Gastrocnemius medialis (tissue), 4 donors: Measurements from ENCODE around the gene ASB1. TPM values are rescaled to one million over a fixed set of nuclear protein-coding genes. Genes with fewer than 3 reads are reported as not detected.

Source experiments
- ATAC-seq, 2 donors: fragments of 150-250 bp; one replicate each; pipeline ENCODE4 v1.9.1; 2016
- DNase-seq, 2 donors: peaks; one replicate each; pipeline ENCODE4 v3.0.0-alpha.2; 2019
- H3K27ac ChIP-seq, 4 donors: fragments of 200-600 bp; sonication (generic); 1 replicate in 1 of 4; 2 replicates in 3 of 4; pipeline ENCODE4 v1.5.1; 2016 to 2018; ENCODE audit warnings: mild to moderate bottlenecking in 2 of 4, moderate library complexity in 1 of 4
- H3K27me3 ChIP-seq, 3 donors: fragments of 200-600 bp; sonication (generic) in 2 of 3; 1 replicate in 1 of 3; 2 replicates in 2 of 3; pipeline versions ENCODE4 v1.5.1 to v1.6.0; 2016 to 2019; ENCODE audit warnings: mild to moderate bottlenecking in 1 of 3, moderate library complexity in 1 of 3
- H3K36me3 ChIP-seq, 2 donors: fragments of 200-600 bp; sonication (generic) in 1 of 2; one replicate each; pipeline ENCODE4 v1.5.1; 2017 to 2018
- H3K4me1 ChIP-seq, 2 donors: fragments of 200-600 bp; sonication (generic) in 1 of 2; one replicate each; pipeline ENCODE4 v1.5.1; 2016 to 2017; ENCODE audit warnings: mild to moderate bottlenecking in 2 of 2
- H3K4me3 ChIP-seq, 4 donors: fragments of 200-600 bp; sonication (generic) in 3 of 4; 1 replicate in 1 of 4; 2 replicates in 3 of 4; pipeline ENCODE4 v1.5.1; 2016 to 2019; ENCODE audit warnings: mild to moderate bottlenecking in 2 of 4
- H3K9me3 ChIP-seq, 3 donors: fragments of 200-600 bp; sonication (generic) in 2 of 3; 1 replicate in 1 of 3; 2 replicates in 2 of 3; pipeline ENCODE4 v1.5.1; 2016 to 2019
- CTCF ChIP-seq, 5 experiments: fragments of 450-650 bp in 3 of 5; fragments of 200-600 bp in 2 of 5; sonication (generic) in 2 of 5; IDR thresholded peaks in 4 of 5; conservative IDR thresholded peaks in 1 of 5; 1 replicate in 4 of 5; 2 replicates in 1 of 5; pipeline ENCODE4 v1.5.1; 2016 to 2019; ENCODE audit warnings: antibody characterized with exemption in 5 of 5, mild to moderate bottlenecking in 3 of 5, moderate library complexity in 3 of 5
- POLR2A ChIP-seq, 2 donors: fragments of 450-650 bp; IDR thresholded peaks; one replicate each; pipeline ENCODE4 v1.6.1; 2017; ENCODE audit warnings: antibody characterized with exemption in 2 of 2, mild to moderate bottlenecking in 2 of 2, moderate library complexity in 2 of 2
- in situ Hi-C, 4 donors: fragments of 200-750 bp; cut with MboI; loops; one replicate each; pipeline versions ENCODE4 v1.15.0 to v1.8.0; 2017; ENCODE audit warnings: low sequenced_read_pairs in 4 of 4
- intact Hi-C: fragments of 100-400 bp; cut with DNase I; formaldehyde crosslinking; loops from one replicate; pipeline ENCODE4 v1.15.1; 2023; ENCODE audit warnings: low total_unique reads
- total RNA-seq, 4 donors: library from RNA; depleted of rRNA; stranded (reverse); fragments of >200 nt; gene quantifications; one replicate each; pipeline versions ENCODE4 v1.1.0 to v1.2.3, GENCODE V29; 2016

Gene ASB1
- total RNA-seq, 4 donors from 2014 or later: 17.1 to 33.6 (median 26.3) TPM

- TF ChIP-seq POLR2A (IDR thresholded peaks at IDR 0.05): no peak
- TF ChIP-seq CTCF (IDR thresholded peaks at IDR 0.05 in 4 of 5, conservative IDR thresholded peaks at IDR 0.05 in 1 of 5): no peak
- Histone ChIP-seq H3K4me1 (peaks cover 13 to 14% of the 10 kb centered on the region in 2 donors), H3K9me3 (no peaks in the 10 kb centered on the region), H3K27ac (peak overlapping the region in 1 of 4 donors; percentile 4), H3K4me3 (no peak overlapping the region), H3K27me3 (no peaks in the 10 kb centered on the region), H3K36me3 (no peaks in the 10 kb centered on the region)
- in situ Hi-C loops (no loop called here), intact Hi-C loops (no loop called here)
- ATAC-seq (no peak), DNase-seq (no peak)
These were observed 8.3 kb upstream of the ASB1 start for GRCh38 chr2:238418196-238418998.

DNA sequence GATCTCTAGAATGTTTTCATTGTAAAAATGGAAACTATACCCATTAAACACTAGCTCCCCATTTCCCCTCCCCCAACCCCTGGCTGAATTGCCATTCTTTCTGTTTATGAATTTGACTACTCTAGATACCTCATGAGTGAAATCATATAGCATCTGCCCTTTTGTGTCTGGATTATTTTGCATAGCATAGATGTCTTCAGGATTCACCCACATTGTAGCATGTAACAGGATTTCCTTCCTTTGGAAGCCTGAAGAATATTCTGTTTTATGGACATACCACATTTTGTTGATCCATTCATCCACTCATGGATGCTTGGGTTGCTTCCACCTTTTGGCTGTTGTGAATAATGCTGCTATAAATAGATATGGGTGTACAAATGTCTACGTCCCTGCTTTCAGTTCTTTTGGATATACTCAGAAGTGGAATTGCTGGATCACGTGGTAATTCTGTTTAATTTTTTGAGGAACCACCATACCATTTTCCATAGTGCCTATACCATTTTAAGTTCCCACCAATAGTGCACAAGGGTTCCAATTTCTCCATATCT lies 7.7 kb upstream of the ASB1 start:
- Histone ChIP-seq H3K9me3 (no peaks in the 10 kb centered on the region), H3K4me3 (no peak overlapping the region), H3K27me3 (no peaks in the 10 kb centered on the region), H3K36me3 (no peaks in the 10 kb centered on the region), H3K4me1 (peaks cover 13 to 14% of the 10 kb centered on the region in 2 donors), H3K27ac (peak overlapping the region in 1 of 4 donors; percentile 4)
- ATAC-seq (peak in 1 of 2 donors; percentile 34), DNase-seq (no peak)
- in situ Hi-C loops (no loop called here), intact Hi-C loops (no loop called here)
- no peak for TF ChIP-seq POLR2A (IDR thresholded peaks at IDR 0.05)
- TF ChIP-seq CTCF (IDR thresholded peaks at IDR 0.05 in 4 of 5, conservative IDR thresholded peaks at IDR 0.05 in 1 of 5): no peak

- H3K4me1 ChIP-seq: peaks cover 13 to 14% of the 10 kb centered on the region in 2 donors
- H3K27me3 ChIP-seq: no peaks in the 10 kb centered on the region
- no peak for ATAC-seq
- in situ Hi-C loops: no loop called here
- TF ChIP-seq POLR2A (IDR thresholded peaks at IDR 0.05): no peak
- no peak for TF ChIP-seq CTCF (IDR thresholded peaks at IDR 0.05 in 4 of 5, conservative IDR thresholded peaks at IDR 0.05 in 1 of 5)
- no peak for DNase-seq
- no peaks in the 10 kb centered on the region for H3K36me3 ChIP-seq
- H3K4me3 ChIP-seq: no peak overlapping the region
- no peaks in the 10 kb centered on the region for H3K9me3 ChIP-seq
- intact Hi-C loops: no loop called here
- no peak overlapping the region for H3K27ac ChIP-seq
These were observed 6.3 kb upstream of the ASB1 start for GRCh38 chr2:238420442-238420841.

- Histone ChIP-seq H3K36me3 (no peaks in the 10 kb centered on the region), H3K9me3 (no peaks in the 10 kb centered on the region), H3K4me1 (peaks cover 17 to 20% of the 10 kb centered on the region in 2 donors), H3K27me3 (no peaks in the 10 kb centered on the region), H3K27ac (no peak overlapping the region), H3K4me3 (no peak overlapping the region)
- DNase-seq (no peak), ATAC-seq (no peak)
- TF ChIP-seq POLR2A (IDR thresholded peaks at IDR 0.05) (no peak), CTCF (IDR thresholded peaks at IDR 0.05 in 4 of 5, conservative IDR thresholded peaks at IDR 0.05 in 1 of 5) (no peak)
- in situ Hi-C loops: no loop called here
- intact Hi-C loops: no loop called here
These were observed 5.6 kb upstream of the ASB1 start for GRCh38 chr2:238420878-238421694.
